RKO (cell line): ENCODE data around the gene RNF145.
A peak's percentile ranks its signal among the peaks of the same experiment; 100 is the strongest.
"Not testable (repeated sequence)": the region's sequence is repeated elsewhere in the genome, so short reads cannot be mapped to it uniquely, and the experiment has no call there.

ENCODE experiments used
- DNase-seq: peaks from one replicate; pipeline ENCODE4 v3.0.0-alpha.2; 2016; ENCODE audit warnings: low spot score

Gene RNF145, protein sequence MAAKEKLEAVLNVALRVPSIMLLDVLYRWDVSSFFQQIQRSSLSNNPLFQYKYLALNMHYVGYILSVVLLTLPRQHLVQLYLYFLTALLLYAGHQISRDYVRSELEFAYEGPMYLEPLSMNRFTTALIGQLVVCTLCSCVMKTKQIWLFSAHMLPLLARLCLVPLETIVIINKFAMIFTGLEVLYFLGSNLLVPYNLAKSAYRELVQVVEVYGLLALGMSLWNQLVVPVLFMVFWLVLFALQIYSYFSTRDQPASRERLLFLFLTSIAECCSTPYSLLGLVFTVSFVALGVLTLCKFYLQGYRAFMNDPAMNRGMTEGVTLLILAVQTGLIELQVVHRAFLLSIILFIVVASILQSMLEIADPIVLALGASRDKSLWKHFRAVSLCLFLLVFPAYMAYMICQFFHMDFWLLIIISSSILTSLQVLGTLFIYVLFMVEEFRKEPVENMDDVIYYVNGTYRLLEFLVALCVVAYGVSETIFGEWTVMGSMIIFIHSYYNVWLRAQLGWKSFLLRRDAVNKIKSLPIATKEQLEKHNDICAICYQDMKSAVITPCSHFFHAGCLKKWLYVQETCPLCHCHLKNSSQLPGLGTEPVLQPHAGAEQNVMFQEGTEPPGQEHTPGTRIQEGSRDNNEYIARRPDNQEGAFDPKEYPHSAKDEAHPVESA

DNA sequence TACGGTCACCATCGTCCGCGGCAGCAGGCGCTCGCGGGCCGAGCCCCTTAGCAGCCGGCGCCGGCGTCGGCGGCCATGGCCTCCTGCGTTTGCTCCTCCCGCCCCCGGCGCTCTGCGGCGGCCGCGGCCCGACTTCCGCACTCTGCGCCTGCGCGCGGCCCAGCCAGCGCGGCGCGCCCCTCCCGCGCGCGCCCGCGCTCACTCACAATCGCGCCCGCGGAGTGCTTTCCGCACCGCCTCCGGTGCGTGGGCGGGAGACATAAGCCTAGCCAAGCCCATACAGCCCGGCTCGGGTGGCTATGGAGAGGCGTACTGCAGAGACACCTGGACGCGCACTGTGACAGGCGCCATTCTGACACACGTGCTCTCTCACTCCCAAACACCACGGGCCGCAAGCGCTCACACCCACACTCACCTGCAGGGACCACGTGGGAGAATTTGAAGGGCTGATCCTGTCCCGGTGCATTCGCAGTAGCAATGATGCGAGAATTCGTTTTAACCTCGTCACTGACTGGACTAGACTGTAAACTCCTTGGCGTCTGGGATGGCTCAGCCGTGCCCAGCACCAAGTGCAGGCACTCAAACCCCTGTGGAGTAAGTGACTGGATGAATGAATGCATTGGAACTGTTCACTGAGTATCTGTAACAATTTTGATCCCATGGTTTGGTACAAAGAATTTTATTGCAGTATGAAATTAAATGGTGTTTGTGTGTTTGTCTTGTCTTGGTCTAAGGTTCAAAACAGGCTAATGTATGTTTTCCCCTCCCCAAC lies at the start of gene RNF145:
RNF145 (minus strand) TSS at position 116 of the 772 bp plus-strand sequence. CDS start 5,936 bp downstream, outside the sequence.
- DNase-seq, result peak; percentile 87

DNA sequence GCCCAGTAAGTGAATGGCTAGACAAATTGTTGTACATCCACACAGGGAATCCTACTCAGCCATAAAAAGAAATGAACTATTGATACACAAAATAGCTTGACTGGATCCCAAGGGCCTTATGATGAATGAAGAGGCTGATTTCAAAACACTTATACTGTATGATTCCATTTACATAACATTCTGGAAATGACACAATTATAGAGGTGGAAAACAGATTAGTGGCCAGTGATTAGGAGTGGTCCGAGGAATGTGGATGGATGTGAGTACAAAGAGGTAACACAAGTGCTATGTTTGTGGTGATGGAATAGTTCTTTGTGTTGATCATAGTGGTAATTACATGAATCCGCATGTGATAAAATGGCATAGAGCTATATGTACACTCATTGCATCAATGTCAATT lies 49.0 kb upstream of the RNF145 start:
- no peak for DNase-seq

DNA sequence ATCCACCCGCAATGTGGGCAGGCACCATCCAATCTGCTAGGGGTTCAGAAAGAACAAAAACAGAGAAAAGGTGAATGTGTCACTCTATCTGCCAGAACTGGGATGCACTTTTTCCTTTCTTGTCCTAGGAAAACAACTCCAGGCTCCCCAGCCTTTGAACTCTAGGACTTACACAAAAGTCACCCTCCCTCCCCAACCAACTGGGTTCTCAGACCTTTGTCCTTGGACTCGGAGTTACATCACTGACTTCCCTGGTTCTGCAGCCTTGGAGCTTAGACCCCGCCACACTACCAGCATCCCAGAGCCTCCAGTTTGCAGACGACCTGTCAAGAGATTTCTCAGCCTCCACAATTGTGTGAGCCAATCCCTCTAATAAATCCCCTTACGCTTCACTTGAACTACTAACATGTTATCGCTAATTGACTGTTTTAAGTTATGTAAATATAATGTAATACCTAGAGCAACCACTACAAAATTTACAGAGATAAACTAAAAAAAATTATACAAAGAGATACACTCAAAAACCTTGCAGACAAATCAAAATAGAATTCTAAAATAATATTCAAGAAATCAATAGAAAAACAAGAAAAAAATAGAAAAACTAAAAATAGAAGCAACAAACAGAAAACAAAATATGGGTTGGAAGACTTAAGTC lies 48.4 kb upstream of the RNF145 start:
- no peak for DNase-seq

DNA sequence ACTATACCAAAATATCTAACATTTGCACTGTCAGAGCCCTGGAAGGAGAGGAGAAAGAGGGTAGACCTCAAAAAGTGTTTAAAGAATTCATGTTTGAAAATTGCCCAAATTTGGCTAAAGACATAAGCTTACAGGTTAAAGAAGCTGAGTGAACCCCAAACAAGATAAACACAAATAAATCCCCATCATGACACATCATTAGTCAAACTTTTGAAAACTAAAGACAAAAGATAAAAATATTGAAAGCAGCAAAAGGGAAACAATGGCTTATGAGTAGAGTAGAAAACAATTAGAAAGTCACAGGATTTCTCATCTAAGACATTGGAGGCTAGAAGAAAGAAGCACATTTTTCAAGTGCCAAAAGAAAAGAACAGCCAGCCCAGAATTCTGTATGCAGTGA lies 47.7 kb upstream of the RNF145 start:
- DNase-seq, result no peak

DNA sequence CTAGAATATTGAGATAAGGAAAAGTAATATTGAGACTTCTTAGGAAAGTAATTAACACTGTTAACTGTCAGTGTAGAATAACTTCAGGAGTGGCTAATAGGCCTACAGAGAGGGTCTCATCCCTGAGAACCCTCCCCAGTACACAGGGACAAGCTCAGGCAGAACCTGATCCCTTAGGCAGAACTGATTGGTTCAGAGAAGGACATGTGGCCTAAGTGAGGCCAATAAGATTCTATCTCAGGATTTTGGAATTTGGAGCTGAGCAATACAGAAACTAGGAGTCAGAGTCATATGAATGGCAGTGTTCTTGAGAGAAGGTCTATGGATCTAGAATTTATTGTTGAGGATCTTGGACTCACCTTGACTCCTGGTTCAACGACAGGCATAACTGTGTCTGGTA lies 42.8 kb upstream of the RNF145 start:
- DNase-seq, result no peak

DNA sequence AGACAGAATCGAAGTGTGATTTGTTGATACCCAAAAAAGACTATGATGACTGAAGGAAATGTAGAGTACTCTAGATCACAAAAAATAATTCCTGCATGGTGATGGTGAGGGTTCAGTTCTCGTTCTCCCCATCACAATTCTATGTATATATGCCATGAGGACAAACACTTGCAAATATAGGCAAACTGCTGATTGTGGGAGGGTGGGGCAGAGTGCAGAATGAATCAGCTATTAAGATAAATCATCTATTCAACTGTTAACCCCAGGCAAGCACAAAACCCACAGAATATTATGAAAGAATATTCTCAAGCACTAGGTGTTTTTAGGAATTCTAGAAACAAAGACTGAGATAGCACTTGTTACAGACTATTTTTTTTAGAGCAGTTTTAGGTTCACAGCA lies 39.8 kb upstream of the RNF145 start:
- no peak for DNase-seq

DNA sequence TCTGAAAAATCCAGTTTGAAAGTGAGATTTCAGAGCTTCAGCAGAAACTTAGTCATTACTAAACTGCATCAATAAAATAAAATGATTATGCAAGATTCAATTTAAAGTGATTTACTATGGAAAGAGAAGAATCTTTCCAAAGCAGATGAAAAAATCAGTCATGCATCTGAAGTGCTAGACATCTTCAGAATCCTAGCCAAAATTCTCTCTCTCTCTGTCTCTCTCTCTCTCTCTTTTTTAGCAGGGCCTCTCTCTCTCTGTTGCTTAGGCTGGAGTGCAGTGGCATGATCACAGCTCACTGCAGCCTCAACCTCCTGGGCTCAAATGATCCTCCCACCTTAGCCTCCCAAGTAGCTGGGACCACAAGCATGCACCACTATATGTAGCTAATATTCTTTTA lies 35.5 kb upstream of the RNF145 start:
- no peak for DNase-seq

DNA sequence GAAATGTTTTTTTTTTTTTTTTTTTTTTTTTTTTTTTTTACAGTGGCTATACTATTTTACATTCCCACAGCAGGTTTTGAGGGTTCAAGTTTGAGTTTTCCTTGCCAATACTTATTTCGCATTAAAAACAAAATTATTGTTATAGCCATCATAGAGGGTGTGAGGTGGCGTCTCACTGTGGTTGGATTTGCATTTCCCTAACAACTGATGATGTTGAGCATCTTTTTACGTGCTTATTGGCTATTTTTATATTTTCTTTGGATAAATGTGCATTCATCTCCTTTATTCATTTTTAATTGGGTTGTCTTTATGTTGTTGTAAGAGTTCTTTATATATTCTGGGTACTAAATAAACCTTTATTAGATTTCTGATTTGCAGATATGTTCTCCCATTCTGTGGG lies 34.8 kb upstream of the RNF145 start:
- DNase-seq, result no peak

DNA sequence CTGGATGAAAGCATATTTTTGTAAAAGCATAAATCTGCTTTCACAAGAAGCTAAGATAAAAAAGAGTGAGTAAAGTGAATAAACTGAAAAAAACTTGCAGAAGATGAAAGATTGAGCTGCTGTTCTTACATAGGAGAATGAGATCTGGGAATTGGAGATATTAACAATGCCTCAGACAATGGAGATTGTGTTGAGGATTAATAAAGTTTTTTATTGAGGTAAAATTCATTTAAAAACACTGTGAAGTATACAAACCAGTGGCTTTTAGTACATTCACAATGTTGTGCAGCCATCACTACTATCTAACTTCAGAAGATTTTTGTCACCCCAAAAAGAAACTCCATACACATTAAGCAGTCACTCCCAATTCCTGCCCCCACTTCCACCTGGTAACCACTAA lies 34.0 kb upstream of the RNF145 start:
- no peak for DNase-seq

DNA sequence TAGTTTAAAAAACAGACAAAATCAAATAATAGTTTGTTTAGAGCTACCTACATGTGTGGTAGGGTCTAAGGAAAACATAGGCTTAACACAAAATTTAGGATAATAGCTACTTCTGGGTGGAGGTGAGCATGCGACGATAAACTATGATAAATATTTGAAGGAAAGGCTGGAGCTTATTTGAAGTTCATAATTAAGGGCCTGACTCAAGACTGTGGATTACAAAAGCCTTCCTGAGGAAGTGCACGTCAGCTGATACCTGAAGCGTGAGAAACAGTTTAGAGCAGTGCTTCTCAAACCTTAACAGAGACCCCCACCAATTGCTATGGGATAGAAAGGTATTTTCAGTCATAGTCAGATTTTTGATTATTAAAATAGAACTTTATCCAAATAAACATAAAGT lies 33.3 kb upstream of the RNF145 start:
- no peak for DNase-seq

DNA sequence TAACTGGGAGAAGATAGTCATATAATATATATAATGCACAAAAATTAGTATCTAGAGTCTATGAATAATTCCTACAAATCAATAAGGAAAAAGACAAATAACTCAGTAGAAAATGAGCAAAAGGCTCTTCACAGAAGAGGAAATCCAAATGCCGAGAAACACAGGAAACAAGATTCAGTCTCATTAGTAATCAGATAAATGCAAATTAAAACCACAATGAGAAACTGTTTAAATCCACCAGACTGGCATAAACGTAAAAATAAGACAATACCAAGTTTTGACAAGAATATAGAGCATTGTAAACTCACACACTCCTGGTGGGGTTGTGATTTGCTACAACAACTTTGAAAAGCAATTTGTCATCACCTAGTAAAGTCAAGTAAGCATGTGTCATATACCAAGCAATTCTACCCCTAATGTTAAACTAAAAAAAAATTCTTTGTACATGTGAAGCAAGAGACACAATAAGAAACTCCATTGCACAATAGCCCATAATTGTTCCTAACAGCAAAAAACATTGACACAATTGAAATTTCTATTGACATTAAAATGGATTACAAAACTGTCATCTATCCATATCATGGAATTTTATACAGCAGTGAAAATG lies 32.7 kb upstream of the RNF145 start:
- no peak for DNase-seq

DNA sequence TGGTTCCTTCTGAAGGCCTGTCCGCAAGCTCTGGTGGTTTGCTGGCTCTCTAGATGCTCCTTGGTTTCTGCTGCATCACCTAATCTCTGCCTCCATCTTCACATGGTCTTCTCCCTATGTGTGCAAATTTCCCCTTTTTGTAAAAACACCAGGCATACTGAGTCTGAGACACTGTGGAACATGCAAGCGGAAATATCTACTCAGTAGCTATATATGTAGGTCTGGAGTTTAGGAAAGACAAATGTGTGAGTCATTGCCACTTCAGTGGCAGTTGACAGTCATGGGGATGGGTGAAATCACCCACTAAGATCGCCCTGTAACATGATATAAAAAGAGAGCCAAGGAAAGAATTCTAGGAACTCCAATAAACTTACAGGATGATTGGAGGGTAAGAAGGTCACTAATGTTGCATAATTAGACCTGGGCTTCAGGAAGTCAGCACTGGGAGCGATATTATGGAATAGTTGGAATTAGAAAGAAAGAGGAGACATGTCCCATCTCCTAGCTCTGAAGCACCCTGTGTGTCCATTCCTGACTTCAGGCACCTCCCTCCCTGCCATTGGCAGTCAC lies 31.0 kb upstream of the RNF145 start:
- DNase-seq, result peak; percentile 47

DNA sequence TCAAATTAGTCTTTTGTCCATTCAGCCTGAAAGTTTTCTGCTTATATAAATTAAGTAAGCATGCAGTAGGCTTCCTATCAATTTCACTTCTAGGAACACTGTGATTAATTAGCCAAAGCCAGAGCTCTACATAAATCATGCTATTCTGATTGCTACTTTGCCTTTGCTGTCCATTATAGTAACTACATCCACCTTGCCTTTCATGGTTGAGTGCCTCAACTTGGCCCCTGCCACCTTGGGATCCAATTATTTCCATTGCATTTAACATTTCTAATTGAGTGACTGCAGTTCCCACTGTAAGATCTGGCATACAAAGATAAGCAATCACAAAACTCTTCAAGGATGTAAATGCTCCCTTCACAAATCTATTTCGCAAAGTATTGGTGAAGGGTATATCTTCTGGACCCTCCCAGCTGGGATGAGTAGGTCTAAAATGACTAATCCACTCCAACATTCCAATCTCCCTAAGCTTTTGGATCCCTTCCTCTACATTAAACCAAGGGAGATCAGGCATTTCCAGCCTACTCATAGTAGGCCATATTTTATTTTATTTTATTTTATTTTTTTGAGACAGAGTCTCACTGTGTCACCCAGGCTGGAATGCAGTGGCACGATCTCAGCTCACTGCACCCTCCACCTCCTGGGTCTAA lies 26.6 kb upstream of the RNF145 start:
- DNase-seq, result not testable (repeated sequence)

DNA sequence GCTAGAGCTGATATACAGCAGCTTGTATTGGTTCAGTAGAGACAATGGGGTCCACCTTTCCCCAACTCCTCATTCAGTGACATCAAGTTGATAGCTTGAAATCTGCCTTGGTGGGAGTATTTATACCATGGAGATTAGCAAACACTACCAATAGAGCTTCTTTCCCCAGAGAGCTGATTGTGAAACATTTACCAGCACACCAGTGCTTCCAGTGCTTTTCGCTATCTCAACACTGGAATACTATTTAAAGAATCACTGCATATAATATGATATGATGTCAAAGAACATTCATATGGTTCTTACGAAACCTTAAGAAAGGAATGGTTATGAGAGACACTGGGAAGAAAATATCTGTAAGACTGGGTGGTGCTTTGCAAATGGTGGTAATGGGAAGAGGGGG lies 21.8 kb upstream of the RNF145 start:
- no peak for DNase-seq

DNA sequence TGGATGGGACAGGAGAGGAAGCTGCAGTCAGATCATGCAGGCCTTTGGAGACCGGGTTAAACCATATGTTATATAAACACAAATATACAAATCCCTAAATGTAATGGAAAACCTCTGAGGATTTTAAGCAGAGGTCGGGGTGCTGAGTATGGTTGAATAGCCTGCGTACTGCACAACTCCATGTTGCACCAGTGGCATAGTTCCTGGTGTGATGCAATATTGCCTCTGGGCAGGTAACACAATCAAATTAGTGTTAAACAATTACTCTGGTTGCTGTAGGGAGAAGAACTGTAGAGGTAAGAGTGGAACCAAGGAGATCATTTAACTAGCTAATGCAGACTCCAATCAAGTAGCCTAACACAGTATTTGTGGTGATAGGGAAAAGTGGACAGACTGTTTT lies 21.3 kb upstream of the RNF145 start:
- DNase-seq, result no peak

DNA sequence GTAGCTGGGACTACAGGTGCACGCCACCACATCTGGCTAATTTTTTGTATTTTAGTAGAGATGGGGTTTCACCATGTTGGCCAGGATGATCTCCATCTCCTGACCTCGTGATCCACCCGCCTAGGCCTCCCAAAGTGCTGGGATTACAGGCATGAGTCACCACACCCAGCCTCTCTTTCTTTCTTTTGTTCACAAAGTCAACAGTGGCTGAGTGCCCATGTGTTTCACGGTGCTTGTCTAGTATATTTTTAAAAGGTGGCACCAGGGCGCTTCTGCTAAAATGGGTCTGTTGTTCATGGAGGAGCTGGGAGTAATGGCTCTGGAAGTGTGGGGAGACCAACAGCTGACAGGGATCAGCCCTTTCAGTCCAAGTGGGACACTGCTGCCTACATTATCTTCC lies 18.7 kb upstream of the RNF145 start:
- DNase-seq, result not testable (repeated sequence)

DNA sequence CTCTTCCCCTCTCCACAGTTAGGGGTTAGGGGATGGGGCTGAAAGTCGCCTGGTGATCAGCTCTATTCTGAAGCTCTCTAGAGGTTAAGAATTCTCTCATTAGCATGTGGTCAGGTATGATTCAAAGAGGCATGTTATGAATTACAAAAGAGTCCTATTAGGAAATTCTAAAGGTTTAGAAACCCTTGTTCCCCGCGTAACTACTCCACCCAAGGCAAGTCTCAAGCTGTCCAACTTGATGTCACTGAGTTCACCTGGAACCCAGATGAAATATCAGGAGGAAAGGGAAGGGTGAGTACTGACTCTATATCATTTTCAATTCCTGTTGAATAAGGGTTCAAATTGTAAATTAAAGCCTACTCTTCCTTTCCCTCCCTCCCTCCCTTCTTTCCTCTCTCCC lies 18.1 kb upstream of the RNF145 start:
- no peak for DNase-seq

DNA sequence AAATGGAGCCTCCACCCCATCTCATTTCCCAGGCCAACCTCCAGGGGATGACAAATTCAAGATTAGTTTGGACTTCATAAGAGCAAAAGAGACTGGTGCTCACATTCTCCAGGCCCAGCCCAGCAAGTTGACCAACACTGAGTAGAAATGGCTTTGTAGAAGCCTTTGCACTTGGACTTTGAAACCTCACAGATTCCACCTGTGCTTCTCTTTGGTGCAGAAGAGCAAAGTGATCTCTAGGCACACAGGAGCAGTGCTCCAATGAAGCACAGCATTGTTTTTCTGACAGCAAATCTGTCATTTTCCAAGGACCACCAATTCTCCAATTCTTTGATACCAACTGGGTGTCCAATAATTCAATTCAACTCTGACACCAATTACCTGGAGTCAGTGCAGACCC lies 17.1 kb upstream of the RNF145 start:
- DNase-seq, result no peak

DNA sequence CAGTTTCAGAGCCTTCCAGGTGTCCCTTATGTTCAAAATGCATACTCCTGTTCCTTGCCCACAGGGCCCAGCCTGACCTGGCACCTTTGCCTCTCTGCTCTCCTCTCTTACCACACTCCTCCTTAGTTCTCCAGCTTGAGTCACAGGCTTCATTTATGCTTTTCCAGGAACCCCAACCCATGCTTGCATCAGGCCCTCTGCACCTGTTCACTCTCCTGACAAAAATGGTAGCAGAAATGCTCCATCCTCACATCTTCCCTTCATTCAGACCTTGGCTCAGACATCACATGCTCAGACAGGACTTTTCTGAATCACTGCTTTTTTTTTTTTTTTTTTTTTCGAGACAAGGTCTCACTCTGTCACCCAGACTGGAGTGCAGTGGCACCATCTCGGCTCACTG lies 15.1 kb upstream of the RNF145 start:
- no peak for DNase-seq

DNA sequence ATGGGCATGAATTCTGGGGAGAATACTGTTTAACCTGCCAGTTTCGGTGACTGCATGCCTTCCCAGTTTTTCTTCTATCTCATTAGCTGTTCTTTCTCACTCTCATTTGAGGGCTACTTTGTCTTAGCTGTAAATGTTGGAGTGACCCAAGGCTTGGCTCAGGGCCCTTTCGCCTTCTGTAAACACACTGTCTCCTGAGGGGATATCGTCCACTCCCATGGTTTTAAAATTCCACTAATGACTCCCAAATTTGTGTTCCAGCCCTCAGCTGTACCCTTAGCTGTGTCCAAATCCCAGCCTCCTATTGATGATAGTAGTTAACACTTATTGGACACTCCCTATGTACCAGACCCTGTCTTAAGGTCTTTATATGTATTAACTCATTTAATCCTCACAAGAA lies 14.1 kb upstream of the RNF145 start:
- no peak for DNase-seq

DNA sequence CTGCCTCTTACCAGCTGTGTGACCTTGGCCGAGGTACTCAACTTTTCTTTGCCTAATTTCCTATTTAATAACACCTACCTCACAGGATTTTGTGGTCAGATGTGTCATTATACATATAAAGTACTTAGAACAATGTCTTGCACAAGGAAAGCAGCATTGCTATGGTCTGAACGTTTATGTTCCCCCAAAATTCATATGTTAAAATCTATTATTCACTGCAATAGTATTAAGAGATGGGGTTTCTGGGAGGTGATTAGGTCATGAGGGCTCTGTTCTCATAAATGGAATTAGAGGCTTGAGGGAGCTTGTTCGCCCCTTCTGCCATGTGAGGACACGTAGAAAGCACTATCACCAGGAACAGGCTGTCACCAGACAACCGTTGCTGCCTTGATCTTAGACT lies 10.9 kb upstream of the RNF145 start:
- no peak for DNase-seq
